Stimulated activated CD4-positive, alpha-beta T cell treated with anti-CD3 and anti-CD28 coated beads, TNF-alpha, amount 100 ng/mL, for 24 hours (primary cell): ENCODE measurements around the gene POU6F2.
"Not testable (repeated sequence)": the region's sequence is repeated elsewhere in the genome, so short reads cannot be mapped to it uniquely, and the experiment has no call there.

Experiments
- DNase-seq, 3 experiments: peaks; one replicate each; pipeline ENCODE4 v3.0.0-alpha.2; 2020; ENCODE audit warnings: low read depth in 3 of 3

The POU6F2 gene

DNA sequence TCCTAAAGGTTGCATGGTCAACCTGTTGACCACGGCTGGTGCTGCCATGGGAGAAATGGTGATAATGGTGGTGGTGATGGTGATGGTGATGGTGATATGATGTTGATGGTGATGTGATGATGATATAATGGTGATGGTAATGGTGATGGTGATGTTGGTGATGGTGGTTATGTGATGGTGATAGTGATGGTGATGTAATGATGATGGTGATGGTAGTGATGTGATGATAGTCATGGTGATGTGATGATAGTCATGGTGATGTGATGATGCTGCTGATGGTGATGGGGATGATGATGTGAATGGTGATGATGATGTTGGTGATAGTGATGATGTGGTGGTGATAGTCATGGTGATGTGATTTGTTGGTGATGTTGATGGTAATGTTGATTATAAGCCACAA lies 23.9 kb downstream of the POU6F2 start:
- no peak for DNase-seq

DNA sequence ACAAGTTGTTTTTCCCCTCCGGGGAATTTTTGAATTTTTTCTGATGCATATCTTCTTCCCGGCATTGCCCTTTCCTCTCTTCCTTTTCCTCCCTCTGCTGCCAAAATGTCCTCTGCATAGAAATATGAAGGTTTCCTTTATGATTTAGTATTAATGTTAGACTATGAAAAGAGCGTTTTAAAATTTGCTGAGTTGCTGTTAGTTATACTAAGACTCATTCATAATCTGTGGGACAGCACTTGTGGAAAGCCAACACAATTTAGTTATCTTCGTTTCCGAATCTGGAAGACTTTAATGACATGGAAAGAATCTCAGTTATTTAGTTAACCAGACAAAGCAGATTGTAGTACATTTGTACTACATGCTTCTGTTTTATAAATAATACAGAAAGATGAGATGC lies 25.0 kb downstream of the POU6F2 start:
- DNase-seq = no peak

DNA sequence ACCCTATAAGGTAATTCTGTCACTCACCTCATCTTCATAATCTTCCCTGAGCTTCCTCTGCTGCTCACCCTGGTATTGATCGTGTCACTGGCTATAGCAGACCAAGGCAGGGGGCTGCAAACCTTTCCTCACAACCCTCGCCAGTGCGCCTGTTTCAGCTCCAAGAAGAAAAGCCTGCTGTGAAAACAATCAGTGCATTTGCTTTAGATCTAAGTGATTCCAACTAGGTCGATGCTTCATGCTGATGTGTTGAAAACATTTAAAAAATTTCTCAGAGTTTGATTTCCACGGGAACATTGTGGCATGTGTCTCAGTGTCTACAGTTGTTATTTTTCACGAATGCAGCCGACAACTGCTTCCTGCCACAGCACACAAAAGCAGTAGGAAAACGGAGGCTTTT lies 27.3 kb downstream of the POU6F2 start:
- no peak for DNase-seq

DNA sequence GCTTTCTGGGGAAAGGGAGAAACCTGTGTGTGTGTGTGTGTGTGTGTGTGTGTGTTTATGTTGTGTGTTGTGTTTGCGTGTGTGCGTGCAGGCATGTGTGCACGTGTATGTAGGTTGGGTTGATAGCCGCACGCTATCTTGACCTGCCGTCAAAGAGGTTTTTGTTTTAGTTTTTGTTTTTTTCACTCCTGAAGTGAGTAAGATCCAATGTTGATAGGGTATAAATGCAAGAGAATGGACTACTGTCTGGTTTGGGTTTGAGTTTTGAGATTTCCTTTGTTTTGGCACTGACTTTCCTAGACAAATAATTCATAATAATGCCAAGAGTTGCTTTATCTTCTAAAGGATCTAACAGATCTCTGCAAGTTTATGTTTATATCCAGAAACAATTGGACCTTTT lies 27.8 kb downstream of the POU6F2 start:
- DNase-seq = no peak

DNA sequence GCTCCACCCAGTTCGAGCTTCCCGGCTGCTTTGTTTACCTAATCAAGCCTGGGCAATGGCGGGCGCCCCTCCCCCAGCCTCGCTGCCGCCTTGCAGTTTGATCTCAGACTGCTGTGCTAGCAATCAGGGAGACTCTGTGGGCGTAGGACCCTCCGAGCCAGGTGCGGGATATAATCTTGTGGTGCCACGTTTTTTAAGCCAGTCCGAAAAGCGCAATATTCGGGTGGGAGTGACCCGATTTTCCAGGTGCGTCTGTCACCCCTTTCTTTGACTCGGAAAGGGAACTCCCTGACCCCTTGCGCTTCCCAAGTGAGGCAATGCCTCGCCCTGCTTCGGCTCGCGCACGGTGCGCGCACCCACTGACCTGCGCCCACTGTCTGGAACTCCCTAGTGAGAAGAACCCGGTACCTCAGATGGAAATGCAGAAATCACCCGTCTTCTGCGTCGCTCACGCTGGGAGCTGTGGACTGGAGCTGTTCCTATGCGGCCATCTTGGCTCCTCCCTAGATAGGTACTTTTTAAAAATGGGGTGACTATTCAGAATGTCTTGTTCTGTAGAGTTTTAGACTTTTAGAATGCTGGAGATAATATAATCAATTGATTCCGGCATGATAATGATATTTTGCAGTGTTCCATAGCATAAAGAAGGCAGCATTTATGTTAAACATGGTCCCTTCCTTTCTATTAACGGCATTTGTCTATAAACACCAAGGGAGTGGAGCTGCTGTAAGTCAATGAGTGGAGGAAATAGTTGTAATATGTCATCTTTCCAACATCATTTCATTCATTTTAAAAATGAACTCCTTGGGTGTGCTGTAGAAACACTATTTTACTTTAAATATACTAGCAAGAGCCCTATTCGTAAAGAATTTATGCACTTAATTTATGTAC lies 35.6 kb downstream of the POU6F2 start:
- DNase-seq = not testable (repeated sequence)

DNA sequence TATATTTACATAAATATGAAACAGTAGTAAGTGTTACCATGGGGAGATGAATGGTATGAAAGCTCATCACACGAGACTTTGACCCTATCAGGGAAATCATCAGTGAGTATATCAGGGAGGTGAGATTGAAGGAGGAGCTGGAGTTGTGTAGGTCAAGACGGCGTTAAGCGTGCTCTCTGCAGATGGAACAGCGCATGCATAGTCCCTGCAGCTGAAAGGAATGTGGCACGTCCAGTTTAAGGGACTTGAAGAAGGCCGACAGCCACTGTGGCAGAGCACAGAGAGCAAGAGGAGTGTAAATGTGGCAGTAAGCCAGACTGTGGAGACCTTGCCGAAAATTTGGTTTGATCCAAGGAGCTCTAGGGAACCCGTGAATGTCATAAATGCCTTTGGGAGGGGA lies 38.9 kb downstream of the POU6F2 start:
- no peak for DNase-seq

DNA sequence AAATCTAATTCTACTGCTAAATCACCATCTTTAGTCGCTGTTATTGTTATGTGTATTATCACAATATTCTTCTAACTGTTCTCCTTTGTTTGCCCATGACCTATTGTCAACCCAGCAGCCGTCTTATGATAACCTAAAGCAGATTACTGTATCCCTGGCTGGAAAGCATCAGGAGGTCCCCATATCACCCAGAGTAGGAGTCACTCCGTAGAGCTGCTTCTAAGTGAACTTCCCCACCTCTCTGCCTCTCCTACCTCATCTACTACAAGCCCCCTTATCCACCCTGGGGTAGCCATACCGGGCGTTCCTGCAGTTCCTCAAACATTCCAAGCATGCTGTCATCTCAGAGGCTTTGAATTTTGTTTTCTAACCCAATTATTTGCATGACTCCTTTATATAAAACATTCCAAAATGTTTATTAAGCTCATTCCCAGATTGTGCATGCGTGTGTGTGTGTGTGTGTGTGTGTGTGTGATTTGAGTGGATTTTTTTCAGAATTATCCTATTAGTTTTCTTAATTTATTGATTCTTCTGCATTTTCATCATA lies 39.7 kb downstream of the POU6F2 start:
- no peak for DNase-seq

DNA sequence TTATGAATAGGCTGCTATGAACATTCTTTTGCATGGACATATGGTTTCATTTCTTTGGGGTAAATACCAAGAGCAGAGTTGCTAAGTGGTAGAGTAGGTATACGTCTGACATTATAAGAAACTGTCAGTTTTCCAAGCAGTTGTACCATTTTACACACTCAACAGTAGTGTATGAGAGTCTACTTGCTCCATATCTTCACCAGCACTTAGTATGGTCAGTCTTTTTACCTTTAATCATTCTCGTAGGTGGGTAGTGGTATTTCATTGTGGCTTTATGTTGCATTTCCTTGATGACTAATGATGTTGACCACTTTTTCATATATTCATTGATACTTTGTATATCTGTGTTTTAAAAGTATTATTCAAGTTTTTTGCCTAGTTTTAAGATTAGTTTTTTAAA lies 45.1 kb downstream of the POU6F2 start:
- DNase-seq = no peak

DNA sequence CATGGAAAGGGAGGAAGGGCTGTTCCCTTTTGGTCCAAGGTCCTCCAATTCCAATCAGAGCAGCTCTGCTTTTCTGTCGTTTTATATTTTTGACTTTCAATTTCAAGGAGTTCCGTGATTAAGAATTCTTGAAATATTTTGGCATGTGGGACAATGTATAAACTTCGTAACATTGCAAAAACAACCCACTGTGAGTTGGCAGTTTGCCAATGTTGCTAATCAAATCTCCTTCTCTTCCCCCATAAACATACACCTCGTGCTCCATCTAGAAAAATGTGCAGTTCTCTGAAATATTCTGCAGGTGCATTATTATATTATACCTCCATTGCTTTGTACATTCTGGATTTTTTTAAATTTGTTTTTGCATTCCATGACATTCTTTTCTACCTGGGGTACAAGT lies 49.8 kb downstream of the POU6F2 start:
- DNase-seq = no peak

DNA sequence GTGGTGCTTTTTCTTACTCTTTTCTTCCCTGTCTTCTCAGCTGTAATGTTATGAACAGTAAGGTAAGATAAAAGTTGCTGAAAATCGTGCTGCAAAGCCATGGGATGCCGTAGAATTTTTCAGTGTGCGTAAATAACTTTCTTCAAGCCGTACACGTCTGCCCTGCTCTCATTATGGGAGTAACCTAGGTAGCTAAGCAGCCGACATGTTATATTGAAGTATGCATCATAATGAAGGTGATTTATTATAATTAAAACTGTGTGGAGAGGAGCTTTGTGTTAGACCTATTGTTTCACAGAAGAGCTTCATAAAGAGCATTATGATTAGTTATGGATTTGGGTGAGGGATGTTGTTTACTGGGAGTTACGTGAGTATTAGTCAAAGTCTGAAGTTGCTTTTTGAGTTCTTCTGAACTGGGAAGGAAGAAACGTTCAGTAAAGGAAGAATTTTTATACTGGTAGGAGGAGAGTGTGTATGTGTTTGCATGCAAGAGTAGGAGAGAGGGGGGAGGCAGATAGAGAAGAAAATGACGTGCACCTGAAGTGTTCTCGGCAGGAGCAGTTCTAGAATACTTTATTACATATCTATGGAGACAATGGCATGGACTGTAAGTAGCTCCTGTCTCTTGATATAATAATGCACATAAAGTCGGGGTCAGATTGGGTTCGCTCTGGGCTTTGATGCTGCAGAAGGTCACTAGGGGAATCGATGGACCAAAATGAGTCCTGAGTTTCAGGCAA lies 56.3 kb downstream of the POU6F2 start:
- no peak for DNase-seq

DNA sequence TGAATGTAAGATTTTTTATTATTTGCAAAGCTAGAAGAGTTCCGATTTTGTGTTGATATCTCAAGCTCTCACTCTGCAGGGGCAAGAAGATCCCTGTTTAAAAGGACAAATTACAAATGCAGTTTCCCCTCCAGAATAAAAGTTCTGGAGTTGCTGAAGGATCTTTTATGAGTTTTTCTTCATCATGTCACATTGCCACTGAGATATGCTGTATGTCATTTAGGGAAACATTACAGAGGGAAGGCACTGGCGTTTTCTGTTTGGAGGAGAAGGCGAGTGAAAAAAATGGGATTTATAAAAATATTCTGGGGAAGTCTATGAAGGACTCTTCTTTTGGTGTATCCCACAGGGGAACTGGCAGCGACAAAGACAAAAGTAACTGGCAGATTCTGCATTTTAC lies 57.4 kb downstream of the POU6F2 start:
- no peak for DNase-seq

DNA sequence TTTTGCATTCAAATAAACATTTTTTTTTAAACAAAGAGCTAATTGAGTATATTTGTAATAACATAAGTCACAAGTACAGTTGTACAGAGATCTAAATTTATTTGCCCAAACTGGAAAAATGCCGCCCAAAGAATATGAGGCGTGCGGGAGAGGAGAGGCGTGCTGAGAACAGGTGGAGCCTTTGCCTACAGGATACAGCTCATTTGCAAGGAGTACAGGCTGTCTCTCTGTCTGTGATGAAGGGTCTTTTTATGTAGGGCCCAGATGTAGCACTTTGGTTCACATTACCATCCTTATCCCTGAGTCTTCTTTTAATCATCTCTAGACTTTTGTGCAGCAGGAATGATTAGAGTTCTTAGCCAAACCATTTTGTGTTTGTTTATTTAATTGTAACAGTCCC lies 58.2 kb downstream of the POU6F2 start:
- DNase-seq = no peak

DNA sequence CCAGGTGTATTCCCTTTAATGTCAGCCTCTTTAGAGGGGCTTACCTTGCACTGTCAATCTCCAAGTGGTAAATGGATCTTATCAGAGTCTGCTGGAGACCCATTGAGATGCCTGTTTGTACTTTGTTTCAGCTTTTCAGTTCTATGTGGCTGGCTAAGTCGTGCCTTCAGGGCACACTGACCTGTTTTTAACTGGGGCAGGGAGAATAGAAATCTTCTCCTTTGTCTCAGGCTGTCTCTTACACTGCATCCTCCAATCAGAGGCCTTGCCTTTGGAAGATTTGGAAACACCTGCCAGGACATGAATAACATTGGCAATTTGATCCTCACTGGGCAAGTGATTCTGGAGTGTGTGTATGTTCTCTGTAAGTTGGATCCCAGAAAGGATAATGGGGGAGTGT lies 65.0 kb downstream of the POU6F2 start:
- no peak for DNase-seq

DNA sequence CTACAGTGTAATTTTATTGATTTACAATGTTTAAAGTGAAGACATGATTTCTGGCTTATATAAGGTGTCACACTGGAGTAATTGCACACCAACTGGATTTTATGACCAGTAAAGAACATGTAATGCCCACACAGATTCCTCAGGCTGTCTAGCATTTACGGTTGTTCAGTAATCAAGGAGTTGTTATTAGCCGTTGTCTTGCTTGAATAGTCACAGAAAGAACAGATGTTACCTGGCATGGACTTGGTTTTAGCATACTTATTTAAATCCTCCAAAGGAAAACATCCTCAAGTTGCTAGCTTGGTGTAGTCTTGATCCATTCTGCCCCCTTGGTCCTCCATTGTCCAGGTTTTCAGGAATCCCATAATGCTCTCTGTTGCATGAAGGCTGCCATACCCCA lies 65.8 kb downstream of the POU6F2 start:
- no peak for DNase-seq

DNA sequence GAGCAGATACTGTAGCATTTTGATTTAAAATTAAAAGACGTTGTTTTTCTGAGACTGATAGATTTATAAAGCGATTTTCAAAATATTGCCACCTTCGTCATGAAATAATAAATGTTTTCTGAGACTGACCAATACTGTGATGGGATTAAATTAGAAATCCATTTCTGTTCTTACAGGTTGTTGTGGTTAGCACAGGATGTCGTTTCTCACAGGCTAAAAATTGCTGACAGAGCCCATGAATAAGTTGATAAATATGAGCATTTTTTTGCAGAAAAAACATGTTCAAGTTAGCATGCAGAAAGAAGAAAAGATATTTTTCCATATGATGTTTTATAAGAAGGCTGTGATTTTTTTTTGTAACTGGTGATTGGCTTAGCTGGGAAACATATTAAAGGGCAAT lies 66.8 kb downstream of the POU6F2 start:
- no peak for DNase-seq

DNA sequence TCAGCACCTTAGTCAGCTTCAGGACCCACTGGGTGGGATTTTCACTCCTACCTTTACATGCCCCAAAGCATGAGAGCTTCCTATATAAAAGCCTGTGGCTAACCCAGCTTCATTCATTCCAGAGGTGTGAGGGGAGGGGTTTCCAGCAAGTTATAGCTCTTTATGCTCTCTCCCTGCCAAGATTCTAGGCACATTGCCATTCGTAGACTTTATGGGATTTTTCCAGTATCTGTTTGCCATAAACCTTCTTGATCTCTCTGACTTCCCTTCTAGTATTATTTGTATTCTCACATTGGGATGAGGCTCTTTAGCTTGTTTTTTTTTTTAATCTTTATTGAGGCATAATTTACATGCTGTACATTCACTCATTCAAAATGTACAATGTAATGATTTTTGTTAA lies 67.5 kb downstream of the POU6F2 start:
- DNase-seq = no peak

DNA sequence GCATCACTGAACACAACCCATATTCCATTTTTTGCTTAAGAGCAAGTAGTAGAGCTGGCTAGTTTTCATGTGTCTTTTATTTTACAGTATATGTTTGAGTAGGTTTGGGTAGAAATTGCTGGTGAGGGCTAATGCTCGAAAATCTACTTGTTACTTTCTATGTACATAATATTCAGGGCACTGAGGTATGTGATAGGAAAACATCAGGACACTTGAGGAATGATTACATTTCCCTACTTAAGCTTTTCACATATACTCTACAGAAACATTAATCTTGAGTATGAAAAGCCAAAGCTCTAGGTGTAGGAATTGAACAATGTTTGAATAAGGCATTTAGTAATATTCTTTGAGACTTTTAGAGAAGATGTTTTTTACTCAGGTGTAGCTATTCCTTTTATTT lies 73.6 kb downstream of the POU6F2 start:
- DNase-seq = no peak

DNA sequence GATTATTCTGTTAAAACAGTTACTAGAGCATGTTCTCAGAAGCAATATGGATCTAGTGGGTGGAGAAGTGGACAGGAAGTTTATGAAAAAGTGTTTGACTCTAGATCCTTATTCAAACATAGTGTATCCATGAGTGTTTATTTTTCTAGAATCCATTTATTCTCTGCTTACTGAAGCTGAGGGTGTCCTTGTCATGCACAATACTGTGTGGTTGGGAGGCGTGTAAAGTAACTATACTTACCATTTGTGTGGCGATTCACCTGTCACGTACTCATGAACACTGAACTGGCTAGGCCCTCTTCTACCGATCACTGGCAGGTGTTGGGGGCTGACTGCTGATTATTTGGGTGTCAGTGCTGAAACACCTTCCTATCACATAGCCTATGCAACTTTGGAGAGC lies 74.0 kb downstream of the POU6F2 start:
- DNase-seq = no peak

DNA sequence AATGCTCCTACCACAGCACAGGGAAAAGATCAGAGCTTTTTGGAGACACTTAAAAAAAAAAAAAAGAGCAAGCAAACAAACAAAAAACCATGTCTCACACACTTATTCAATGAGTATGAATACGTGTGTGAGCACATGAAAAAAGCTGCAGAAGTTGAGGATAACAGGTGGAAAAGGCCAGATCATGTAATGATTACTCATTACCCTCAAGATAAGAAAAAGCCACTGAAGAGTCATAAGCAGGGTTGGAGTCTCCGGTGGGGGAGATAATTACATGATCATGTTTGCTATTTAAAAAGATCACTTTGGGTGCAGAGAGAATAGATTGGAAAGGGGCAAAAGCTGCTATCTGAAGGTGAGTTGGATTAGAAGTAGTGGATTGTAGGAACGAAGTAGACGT lies 77.0 kb downstream of the POU6F2 start:
- no peak for DNase-seq

DNA sequence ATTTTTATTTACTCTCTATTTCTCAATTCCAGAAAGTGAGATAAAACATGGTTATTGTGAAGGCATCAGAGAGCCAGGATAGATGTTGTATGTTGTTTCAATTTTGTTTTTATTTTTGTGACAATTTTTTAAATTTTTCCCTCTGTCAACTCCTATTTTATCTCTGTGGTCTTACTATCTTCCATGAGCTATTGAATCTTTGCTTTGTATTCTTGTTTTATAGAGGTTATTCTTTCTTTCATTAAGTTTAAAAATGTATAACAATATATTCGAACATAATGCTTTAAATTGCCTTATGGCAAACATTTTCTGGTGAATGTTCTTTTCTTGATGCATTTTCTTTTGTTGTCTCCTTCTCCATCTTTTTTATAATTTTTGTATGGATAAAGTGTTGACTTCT lies 78.4 kb downstream of the POU6F2 start:
- no peak for DNase-seq

DNA sequence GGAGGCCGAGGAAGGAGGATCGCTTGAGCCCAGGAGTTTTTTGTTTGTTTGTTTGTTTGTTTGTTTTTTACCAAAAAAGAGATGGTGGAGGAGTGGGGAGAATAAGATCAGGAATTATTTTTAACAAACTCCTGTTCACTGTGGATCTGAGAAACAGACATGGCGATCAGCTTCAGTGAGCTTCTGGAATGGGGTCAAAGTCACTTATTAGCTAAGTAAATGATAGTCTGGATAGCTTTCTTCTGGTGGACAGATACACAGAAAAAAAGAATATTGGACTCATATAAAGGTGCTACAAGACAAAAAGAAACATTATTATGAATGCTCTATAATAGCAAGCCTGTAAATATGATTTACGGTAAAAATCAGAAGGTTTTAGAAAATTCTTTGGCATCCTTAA lies 85.1 kb downstream of the POU6F2 start:
- DNase-seq = no peak

DNA sequence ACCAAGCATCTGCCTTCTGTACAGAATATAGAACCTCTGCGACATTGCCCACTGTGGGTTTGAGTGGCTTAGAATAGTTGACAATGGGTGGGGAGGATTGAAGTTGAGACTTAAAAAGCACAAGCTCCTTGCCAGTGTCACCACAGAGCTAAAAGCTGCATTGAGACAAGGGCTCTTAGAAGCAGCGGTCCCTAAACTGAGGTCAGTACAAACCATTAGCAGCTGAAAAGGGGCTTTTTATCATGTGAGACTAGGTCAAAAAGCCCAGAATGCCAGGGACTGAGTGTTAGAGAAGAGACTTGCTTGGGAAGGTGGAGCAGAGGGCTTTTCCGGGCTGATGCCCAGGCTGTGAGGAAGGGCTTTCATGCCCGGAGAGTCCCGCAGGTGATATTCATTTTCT lies 91.3 kb downstream of the POU6F2 start:
- DNase-seq = no peak
